K562 (cell line): ENCODE measurements around the gene COG4. TPM values are rescaled to one million over a fixed set of nuclear protein-coding genes. Genes with fewer than 3 reads are reported as not detected.

Source experiments
- ARID2 ChIP-seq: fragments of 450-650 bp; IDR thresholded peaks from 2 replicates; pipeline ENCODE4 v1.6.1; 2017; ENCODE audit warnings: antibody characterized with exemption, mild to moderate bottlenecking
- CREM ChIP-seq: IDR thresholded peaks from 2 replicates; pipeline ENCODE4 v1.6.1; 2014; ENCODE audit warnings: antibody characterized with exemption, low read depth
- CTBP1 ChIP-seq: fragments of 450-650 bp; IDR thresholded peaks from 2 replicates; pipeline ENCODE4 v1.6.1; 2016; ENCODE audit warnings: borderline replicate concordance
- FOXJ2 ChIP-seq: fragments of 200-800 bp; sonication (Bioruptor generic); IDR thresholded peaks from 2 replicates; pipeline ENCODE4 v1.6.1; 2016; ENCODE audit warnings: missing genetic modification characterization, missing compliant biosample characterization
- GATA2 ChIP-seq: sonication (generic); formaldehyde crosslinking; IDR thresholded peaks from 2 replicates; pipeline ENCODE4 v1.4.0; 2020; ENCODE audit warnings: mild to moderate bottlenecking, missing genetic modification reagents
- HMGN3 ChIP-seq: IDR thresholded peaks from 2 replicates; pipeline ENCODE4 v1.6.1; 2011; ENCODE audit warnings: borderline replicate concordance, low read depth, mild to moderate bottlenecking, mixed read lengths, low read length; ENCODE audit not compliant: insufficient read length; ENCODE audit errors: extremely low read depth
- HMGXB4 ChIP-seq: sonication (generic); formaldehyde crosslinking; IDR thresholded peaks from 2 replicates; pipeline ENCODE4 v1.8.1; 2023; ENCODE audit warnings: mild to moderate bottlenecking, missing genetic modification reagents
- MCM2 ChIP-seq: fragments of 450-650 bp; IDR thresholded peaks from 2 replicates; pipeline ENCODE4 v1.6.1; 2017; ENCODE audit warnings: low read depth, mild to moderate bottlenecking
- MED1 ChIP-seq: sonication (generic); formaldehyde crosslinking; IDR thresholded peaks from 2 replicates; pipeline ENCODE4 v1.8.1; 2023; ENCODE audit warnings: missing genetic modification reagents, borderline replicate concordance
- MEF2D ChIP-seq: conservative IDR thresholded peaks from 2 replicates; pipeline ENCODE4 v1.6.1; 2016; ENCODE audit warnings: low read depth, missing genetic modification characterization, missing compliant biosample characterization
- NCOA2 ChIP-seq, 2 experiments: fragments of 450-650 bp; IDR thresholded peaks; 2 replicates each; pipeline ENCODE4 v1.6.1; 2018; ENCODE audit warnings: mild to moderate bottlenecking in 2 of 2, moderate library complexity in 1 of 2; ENCODE audit not compliant: partially characterized antibody in 2 of 2
- NR3C1 ChIP-seq: sonication (generic); formaldehyde crosslinking; IDR thresholded peaks from 2 replicates; pipeline ENCODE4 v1.8.1; 2022; ENCODE audit warnings: missing genetic modification reagents
- RBBP5 ChIP-seq: fragments of 200-600 bp; sonication (generic); IDR thresholded peaks from 2 replicates; pipeline ENCODE4 v1.6.1; 2012; ENCODE audit warnings: borderline replicate concordance, mild to moderate bottlenecking, low read length, control low read depth, inconsistent platforms; ENCODE audit not compliant: insufficient read depth, poor library complexity, severe bottlenecking
- SAFB2 ChIP-seq: fragments of 200-400 bp; formaldehyde crosslinking; IDR thresholded peaks from 2 replicates; pipeline ENCODE4 v1.6.1; 2018; ENCODE audit warnings: borderline replicate concordance, low read length, low read depth, moderate library complexity; ENCODE audit not compliant: severe bottlenecking
- SMARCC2 ChIP-seq: fragments of 450-650 bp; IDR thresholded peaks from 2 replicates; pipeline ENCODE4 v1.6.1; 2017; ENCODE audit warnings: antibody characterized with exemption, moderate library complexity, mild to moderate bottlenecking, low read depth
- TEAD4 ChIP-seq, 2 experiments: sonication (generic) in 1 of 2; formaldehyde crosslinking in 1 of 2; IDR thresholded peaks; 2 replicates each; pipeline versions ENCODE4 v1.6.1 to v1.8.0; 2012 to 2022; ENCODE audit warnings: borderline replicate concordance in 1 of 2, inconsistent platforms in 1 of 2, low read length in 1 of 2, mild to moderate bottlenecking in 1 of 2, missing genetic modification reagents in 1 of 2
- XRCC3 ChIP-seq: fragments of 450-650 bp; IDR thresholded peaks from 2 replicates; pipeline ENCODE4 v1.6.1; 2017; ENCODE audit warnings: mild to moderate bottlenecking, moderate library complexity
- YY1 ChIP-seq, 3 experiments: IDR thresholded peaks; 2 replicates each; pipeline ENCODE4 v1.6.1; 2011; ENCODE audit warnings: low read length in 2 of 3, mild to moderate bottlenecking in 2 of 3, moderate library complexity in 2 of 3, borderline replicate concordance in 1 of 3, control low read depth in 1 of 3, low read depth in 1 of 3; ENCODE audit not compliant: insufficient read depth in 3 of 3, insufficient replicate concordance in 2 of 3, control insufficient read depth in 1 of 3, insufficient read length in 1 of 3; ENCODE audit errors: extremely low read depth in 1 of 3
- ZBTB8A ChIP-seq: fragments of 450-650 bp; IDR thresholded peaks from 2 replicates; pipeline ENCODE4 v1.6.1; 2018; ENCODE audit warnings: mild to moderate bottlenecking, moderate library complexity; ENCODE audit not compliant: partially characterized antibody
- ZNF280A ChIP-seq: fragments of 450-650 bp; IDR thresholded peaks from 2 replicates; pipeline ENCODE4 v1.6.1; 2018; ENCODE audit warnings: mild to moderate bottlenecking, low read depth; ENCODE audit not compliant: partially characterized antibody
- ZNF75A ChIP-seq: fragments of 450-650 bp; formaldehyde crosslinking; IDR thresholded peaks from 2 replicates; pipeline ENCODE4 v1.4.0; 2020; ENCODE audit warnings: mild to moderate bottlenecking
- ZNF766 ChIP-seq: fragments of 200-800 bp; sonication (Bioruptor generic); conservative IDR thresholded peaks from 2 replicates; pipeline ENCODE4 v1.6.1; 2016; ENCODE audit warnings: missing genetic modification characterization, missing compliant biosample characterization
- polyA plus RNA-seq, 8 experiments: library from polyadenylated mRNA; depleted of rRNA in 4 of 8; stranded (reverse) in 5 of 8; unstranded in 3 of 8; fragments of >200 nt; fragmentation: Nextera tagmentation in 2 of 8; fragmentation: Illumina TruSeq in 1 of 8; extraction: Ambion mirVana in 2 of 8; extraction: Trizol in 1 of 8; gene quantifications; 2 replicates each; pipeline versions ENCODE4 v1.2.1 to v1.2.3, GENCODE V29; 2011 to 2014; ENCODE audit warnings: inconsistent platforms in 1 of 8, missing spikeins in 1 of 8
- total RNA-seq, 7 experiments: library from RNA; depleted of rRNA in 6 of 7; stranded (reverse); fragments of >200 nt in 6 of 7; fragmentation: Illumina TruSeq in 2 of 7; extraction: Trizol in 2 of 7; gene quantifications; 2 replicates each; pipeline versions ENCODE4 v1.2.1 to v1.2.3, GENCODE V29; 2011 to 2021; ENCODE audit warnings: low replicate concordance in 1 of 7
- TF ChIP-seq, protein P1 (sequence below): fragments of 250-450 bp; sonication (Bioruptor Pico); IDR thresholded peaks from 2 replicates; pipeline ENCODE4 v1.8.0; 2022; ENCODE audit warnings: moderate library complexity, mild to moderate bottlenecking, inconsistent platforms

Gene COG4
- total and polyA plus RNA-seq, 9 of the 15 experiments (the other 6 are each of a cell fraction or from before 2014, with no cell fraction given) = 13.7 to 73.9 (median 44.2) TPM

DNA sequence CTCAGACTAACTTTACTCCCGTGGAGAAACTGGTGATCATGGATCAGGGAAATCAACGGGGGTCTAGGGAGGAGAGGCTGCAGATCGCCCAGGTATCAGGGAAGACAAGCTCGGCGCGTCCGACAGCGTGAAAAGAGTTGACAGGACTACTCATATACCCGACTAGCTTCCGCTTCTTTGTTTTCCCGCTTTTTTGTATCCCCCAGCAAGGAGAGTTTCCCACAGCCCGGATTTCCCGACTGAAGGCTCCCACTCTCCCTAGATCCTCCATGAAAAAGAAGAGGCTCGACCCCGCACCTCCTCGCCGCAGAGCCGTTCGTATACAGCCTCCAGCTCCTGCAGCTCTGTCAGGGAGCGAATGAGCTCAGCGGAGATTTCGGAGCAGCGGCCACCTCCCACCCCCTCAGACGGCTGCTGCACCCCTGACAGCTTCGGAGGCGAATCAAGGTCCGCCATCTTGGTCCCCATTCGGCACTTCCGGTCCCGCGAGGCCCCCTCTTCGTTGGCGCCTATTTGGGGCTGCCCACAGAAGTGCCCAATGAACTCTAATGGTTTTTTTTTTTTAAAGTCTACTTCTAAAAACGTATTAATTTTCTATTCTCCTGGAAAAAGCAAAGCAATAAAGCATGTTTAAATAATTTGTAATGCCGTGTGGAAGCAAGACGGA lies at the start of gene COG4 (continued):
- TF ChIP-seq SMARCC2 = no peak
- TF ChIP-seq, protein P1, sequence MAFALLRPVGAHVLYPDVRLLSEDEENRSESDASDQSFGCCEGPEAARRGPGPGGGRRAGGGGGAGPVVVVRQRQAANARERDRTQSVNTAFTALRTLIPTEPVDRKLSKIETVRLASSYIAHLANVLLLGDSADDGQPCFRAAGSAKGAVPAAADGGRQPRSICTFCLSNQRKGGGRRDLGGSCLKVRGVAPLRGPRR (CRISPR knock-in tag) = no peak
- TF ChIP-seq ZNF75A = no peak; the same call in 1 of the 2 replicates
- TF ChIP-seq HMGN3 = no peak
- 0 out of 2 replicates have a peak, but pooled peaks have one; percentile 5 for TF ChIP-seq TEAD4 (IDR thresholded peaks at IDR 0.05; ENCODE audit: low read length)
- TF ChIP-seq TEAD4 (CRISPR knock-in tag; IDR thresholded peaks at IDR 0.05; ENCODE audit: borderline replicate concordance) = no peak
- TF ChIP-seq CTBP1 = no peak
- no peak for TF ChIP-seq MED1 (CRISPR knock-in tag)
- TF ChIP-seq YY1 (IDR thresholded peaks at IDR 0.05; ENCODE audit: borderline replicate concordance in 1 of 3, control insufficient read depth in 1 of 3, extremely low read depth in 1 of 3, insufficient read depth in 3 of 3, insufficient read length in 1 of 3, insufficient replicate concordance in 2 of 3, low read depth in 1 of 3, low read length in 2 of 3) = peak; percentile 75 to 92 (median 91)
- no peak for TF ChIP-seq SAFB2
- no peak for TF ChIP-seq ZBTB8A
- peak; percentile 59 for TF ChIP-seq CREM
- TF ChIP-seq XRCC3 = no peak
- TF ChIP-seq MCM2 = no peak
- no peak for TF ChIP-seq ARID2
- peak; percentile 82 for TF ChIP-seq RBBP5
- no peak for TF ChIP-seq HMGXB4
- TF ChIP-seq NR3C1 = no peak
- TF ChIP-seq MEF2D (tag) = no peak
- peak in 1 of 2 experiments; percentile 95 for TF ChIP-seq NCOA2 (IDR thresholded peaks at IDR 0.05; ENCODE audit: partially characterized antibody in 2 of 2)
- TF ChIP-seq FOXJ2 (tag) = peak; percentile 1; the same call in 1 of the 2 replicates
- peak; percentile 87 for TF ChIP-seq ZNF766 (CRISPR knock-in tag)
- no peak for TF ChIP-seq GATA2 (CRISPR knock-in tag)
- TF ChIP-seq ZNF280A = no peak
